ENCODE results near the gene BRCC3.
A peak's percentile ranks its signal among the peaks of the same experiment; 100 is the strongest.

The BRCC3 gene

DNA sequence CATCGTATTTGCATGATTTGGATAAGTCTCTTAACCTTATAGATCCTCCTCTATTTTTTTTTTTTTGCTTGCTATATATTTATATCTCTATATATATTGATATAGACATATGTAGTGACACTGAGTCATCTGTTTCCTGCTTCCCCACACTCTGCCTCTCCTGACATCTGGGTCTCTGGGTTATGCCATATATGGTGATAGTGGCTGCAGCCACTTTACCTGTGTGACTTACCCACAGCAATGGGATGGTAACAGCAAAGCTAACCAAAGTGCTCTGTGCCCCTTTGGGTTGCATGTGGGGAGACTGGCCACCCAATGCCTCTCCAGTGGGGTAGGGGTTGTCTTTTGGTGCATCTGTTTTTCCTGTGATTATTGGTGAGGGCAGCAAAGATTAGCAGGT lies 14.8 kb upstream of the BRCC3 start:
- POLR2A ChIA-PET, result no interaction called here
- CTCF ChIA-PET, result interaction anchor here (0.6 to 4.6 kb wide), 20 partner anchors 8 to 160 kb away, joined by 3 to 27 read pairs (median 5); partner anchors contain the start of genes FUNDC2 and VBP1
- no peak for DNase-seq (ENCODE audit: extremely low spot score)
- TF ChIP-seq, protein P1, sequence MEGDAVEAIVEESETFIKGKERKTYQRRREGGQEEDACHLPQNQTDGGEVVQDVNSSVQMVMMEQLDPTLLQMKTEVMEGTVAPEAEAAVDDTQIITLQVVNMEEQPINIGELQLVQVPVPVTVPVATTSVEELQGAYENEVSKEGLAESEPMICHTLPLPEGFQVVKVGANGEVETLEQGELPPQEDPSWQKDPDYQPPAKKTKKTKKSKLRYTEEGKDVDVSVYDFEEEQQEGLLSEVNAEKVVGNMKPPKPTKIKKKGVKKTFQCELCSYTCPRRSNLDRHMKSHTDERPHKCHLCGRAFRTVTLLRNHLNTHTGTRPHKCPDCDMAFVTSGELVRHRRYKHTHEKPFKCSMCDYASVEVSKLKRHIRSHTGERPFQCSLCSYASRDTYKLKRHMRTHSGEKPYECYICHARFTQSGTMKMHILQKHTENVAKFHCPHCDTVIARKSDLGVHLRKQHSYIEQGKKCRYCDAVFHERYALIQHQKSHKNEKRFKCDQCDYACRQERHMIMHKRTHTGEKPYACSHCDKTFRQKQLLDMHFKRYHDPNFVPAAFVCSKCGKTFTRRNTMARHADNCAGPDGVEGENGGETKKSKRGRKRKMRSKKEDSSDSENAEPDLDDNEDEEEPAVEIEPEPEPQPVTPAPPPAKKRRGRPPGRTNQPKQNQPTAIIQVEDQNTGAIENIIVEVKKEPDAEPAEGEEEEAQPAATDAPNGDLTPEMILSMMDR (IDR thresholded peaks at IDR 0.05; ENCODE audit: control extremely low read depth, extremely low read depth, low read depth, missing control alignments), result no peak

DNA sequence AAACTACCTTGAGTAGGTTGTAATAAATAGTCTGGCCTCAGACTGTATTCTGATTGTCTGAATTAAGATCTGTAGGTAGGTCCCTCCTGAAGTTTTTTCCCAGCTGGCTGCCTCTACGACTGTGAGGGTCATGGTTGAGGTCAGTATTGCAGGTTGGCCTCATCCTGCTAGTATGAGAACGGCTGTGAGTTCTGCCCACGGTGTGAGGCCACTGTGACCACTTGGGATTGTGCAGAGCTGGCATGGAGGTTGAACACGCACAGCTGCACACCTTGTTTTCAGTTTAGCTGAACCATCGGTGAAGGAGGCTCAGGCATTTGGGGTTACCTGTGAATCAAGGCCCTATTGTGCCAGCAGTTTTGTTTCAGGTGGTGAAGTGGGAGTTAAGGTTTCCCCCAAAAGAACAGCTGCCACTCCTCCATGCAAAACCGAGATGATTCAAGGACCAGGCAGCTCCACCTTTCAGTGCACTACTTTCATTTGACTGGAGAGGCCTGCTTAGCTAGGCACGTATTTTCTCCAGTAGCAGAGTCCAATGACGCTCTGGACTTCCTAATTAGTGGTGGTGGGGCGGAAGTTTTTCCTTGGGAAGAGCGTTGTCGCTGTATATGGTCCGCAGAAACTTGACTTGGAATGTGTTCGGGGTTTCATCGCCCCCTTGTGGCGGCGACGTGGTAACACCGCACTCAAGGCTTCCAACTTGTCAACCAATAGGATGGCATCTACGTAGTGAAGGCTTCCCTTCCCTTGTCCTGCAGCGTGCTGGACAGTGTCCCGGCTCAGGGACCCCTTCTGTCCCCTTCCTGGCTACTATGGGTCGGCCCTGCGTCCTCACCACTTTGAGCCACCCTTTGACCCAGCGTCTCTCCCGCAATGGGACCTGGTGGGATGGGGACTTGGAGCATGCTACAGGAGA lies 14.2 kb upstream of the BRCC3 start:
- TF ChIP-seq, protein P1 (IDR thresholded peaks at IDR 0.05; ENCODE audit: control extremely low read depth, extremely low read depth, low read depth, missing control alignments), result peak; percentile 61
- POLR2A ChIA-PET, result interaction anchor here (0.7 kb wide), 1 partner anchor 31 kb away, joined by 5 read pairs; the partner anchor contains the start of gene FUNDC2
- CTCF ChIA-PET, result interaction anchor here (0.6 to 4.6 kb wide), 21 partner anchors 8 to 160 kb away, joined by 3 to 27 read pairs (median 5); partner anchors contain the start of genes FUNDC2 and VBP1
- peak; percentile 51 for DNase-seq (ENCODE audit: extremely low spot score)

DNA sequence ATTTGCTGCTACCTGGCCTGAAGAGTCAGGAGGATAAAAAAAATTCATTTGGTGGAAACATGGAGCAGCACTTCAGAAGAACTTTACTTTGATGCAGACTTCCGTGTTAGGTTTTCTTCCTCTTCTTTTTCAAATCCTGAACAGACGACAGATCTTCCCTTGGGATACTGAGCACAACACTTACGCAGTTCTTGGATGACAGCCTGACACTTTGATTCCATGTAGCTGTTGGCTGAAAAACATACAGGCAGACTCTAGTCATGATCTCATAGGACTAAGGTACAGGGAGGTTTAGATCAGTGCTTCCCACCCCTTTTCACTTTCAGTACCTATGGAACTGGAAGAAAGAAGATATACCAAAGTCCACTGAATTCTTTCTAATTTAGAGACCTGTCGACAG lies 9.5 kb upstream of the BRCC3 start:
- TF ChIP-seq, protein P1 (IDR thresholded peaks at IDR 0.05; ENCODE audit: control extremely low read depth, extremely low read depth, low read depth, missing control alignments), result no peak
- DNase-seq (ENCODE audit: extremely low spot score), result no peak
- ChIA-PET CTCF (interaction anchor here (1.2 to 1.9 kb wide), 5 partner anchors 10 to 144 kb away, joined by 3 to 9 read pairs (median 4); no protein-coding TSS in a partner anchor), POLR2A (no interaction called here)

DNA sequence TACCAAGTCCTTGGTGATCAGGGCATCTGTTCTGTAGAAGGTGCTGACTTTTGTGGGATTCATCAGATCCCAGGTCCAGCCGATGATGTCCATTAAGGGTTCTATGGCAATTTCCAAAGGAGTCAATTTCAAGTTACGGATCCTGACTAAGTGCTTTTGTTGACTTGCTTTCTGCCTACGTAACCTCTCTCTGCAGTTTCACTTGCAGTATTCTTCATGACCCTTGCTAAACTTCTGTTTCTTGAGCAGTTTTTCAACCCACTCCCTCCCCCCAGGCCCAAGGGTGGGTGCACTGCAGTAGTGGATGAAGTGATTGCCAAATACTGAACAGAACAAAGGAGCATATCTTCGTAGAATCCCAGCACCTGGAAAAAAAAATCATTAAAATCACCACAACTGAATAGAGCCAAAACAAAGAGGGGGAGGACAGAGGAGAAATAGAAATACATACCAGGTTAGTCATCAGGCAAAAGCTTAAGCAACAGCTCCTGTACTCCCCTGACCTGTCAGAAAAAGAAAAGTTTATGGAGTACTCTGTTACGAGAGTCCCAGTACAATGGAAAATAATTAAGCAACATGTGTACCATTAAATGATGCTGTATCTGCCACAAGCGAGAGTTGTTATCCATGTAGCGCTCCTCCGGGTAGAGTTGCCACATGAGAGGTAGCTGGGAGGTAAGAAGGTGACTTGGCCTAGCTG lies 6.1 kb upstream of the BRCC3 start:
- ChIA-PET POLR2A (no interaction called here), CTCF (no interaction called here)
- TF ChIP-seq, protein P1 (IDR thresholded peaks at IDR 0.05; ENCODE audit: control extremely low read depth, extremely low read depth, low read depth, missing control alignments), result no peak
- no peak for DNase-seq (ENCODE audit: extremely low spot score)

DNA sequence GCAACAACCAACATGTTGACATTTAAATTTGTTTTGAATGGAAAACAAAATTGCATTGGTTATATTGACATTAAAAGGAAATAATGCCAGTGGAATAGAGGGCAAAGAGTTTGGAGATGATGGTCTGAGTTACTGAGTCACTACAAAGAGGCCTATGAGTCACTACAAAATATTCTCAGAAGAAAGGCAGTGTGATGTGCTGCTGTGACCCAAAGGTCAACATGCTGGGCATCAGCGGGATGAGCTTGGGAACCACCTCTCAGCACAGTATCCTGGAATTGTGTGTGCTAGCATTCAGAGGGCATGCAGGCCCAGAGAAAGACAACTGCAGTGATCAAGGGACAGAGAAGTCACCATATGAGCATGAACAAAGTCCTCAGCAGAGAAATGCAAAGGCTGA lies 3.1 kb upstream of the BRCC3 start:
- CTCF ChIA-PET, result interaction anchor here (1.7 to 2.3 kb wide), 3 partner anchors 10 to 150 kb away, joined by 4 to 6 read pairs (median 5); no protein-coding TSS in a partner anchor
- POLR2A ChIA-PET, result no interaction called here
- no peak for DNase-seq (ENCODE audit: extremely low spot score)
- TF ChIP-seq, protein P1 (IDR thresholded peaks at IDR 0.05; ENCODE audit: control extremely low read depth, extremely low read depth, low read depth, missing control alignments), result no peak

DNA sequence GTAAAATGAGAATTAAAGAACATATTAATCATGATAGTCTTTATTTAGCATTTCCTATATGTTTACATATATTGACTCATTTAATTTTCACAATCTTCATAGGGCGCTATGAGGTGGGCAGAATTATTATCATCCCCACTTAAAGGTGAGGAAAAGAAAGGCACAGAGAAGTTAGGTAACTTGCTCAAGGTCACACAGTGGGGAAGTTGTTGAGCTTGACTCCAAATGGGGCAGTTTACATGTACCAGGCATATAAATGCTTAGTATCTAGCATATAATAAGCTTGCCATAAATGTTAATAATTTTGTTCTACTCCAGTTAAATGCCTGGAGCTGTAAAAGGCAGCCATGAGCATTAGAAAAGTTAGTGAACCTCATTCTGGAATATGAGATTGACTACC lies 1.9 kb upstream of the BRCC3 start:
- DNase-seq (ENCODE audit: extremely low spot score), result no peak
- ChIA-PET POLR2A (no interaction called here), CTCF (interaction anchor here (1.0 to 1.7 kb wide), 2 partner anchors 11 to 17 kb away, joined by 3 to 4 read pairs; no protein-coding TSS in a partner anchor)
- TF ChIP-seq, protein P1 (IDR thresholded peaks at IDR 0.05; ENCODE audit: control extremely low read depth, extremely low read depth, low read depth, missing control alignments), result no peak

Data from GM10248 (cell line).